Measurements from ENCODE around the gene OR14I1.

GRCh38 chr1:248699099-248699498 is 3.5 kb downstream of the OR14I1 start:
- TF ChIP-seq CTCF (IDR thresholded peaks at IDR 0.05) (no peak), POLR2A (IDR thresholded peaks at IDR 0.05) (no peak)
